Right atrium auricular region (tissue), 2 donors: ENCODE data around the gene TCF25. TPM values are rescaled to one million over a fixed set of nuclear protein-coding genes. Genes with fewer than 3 reads are reported as not detected.
A peak's percentile ranks its signal among the peaks of the same experiment; 100 is the strongest.
"Not testable (repeated sequence)": the region's sequence is repeated elsewhere in the genome, so short reads cannot be mapped to it uniquely, and the experiment has no call there.

Experiments
- DNase-seq: peaks from one replicate; pipeline ENCODE4 v3.0.0-alpha.2; 2019; ENCODE audit warnings: low spot score
- H3K27ac ChIP-seq, 2 donors: fragments of 200-600 bp; sonication (generic); 1 replicate in 1 of 2; 2 replicates in 1 of 2; pipeline ENCODE4 v1.5.1; 2016 to 2019
- H3K27me3 ChIP-seq, 2 donors: fragments of 200-600 bp; sonication (generic); one replicate each; pipeline versions ENCODE4 v1.5.1 to v1.6.0; 2017 to 2019
- H3K36me3 ChIP-seq: fragments of 200-600 bp; sonication (generic); one replicate; pipeline ENCODE4 v1.5.1; 2016
- H3K4me1 ChIP-seq, 2 donors: fragments of 200-600 bp; sonication (generic); one replicate each; pipeline versions ENCODE4 v1.5.1 to v1.6.0; 2017 to 2019
- H3K4me3 ChIP-seq, 2 donors: fragments of 200-600 bp; sonication (generic); 1 replicate in 1 of 2; 2 replicates in 1 of 2; pipeline ENCODE4 v1.5.1; 2017 to 2019; ENCODE audit warnings: mild to moderate bottlenecking in 1 of 2, moderate library complexity in 1 of 2
- H3K9me3 ChIP-seq, 2 donors: fragments of 200-600 bp; sonication (generic); one replicate each; pipeline ENCODE4 v1.5.1; 2019
- total RNA-seq, 2 donors: library from RNA; depleted of rRNA; stranded (reverse); fragments of >200 nt; gene quantifications; one replicate each; pipeline ENCODE4 v1.1.0, GENCODE V29; 2016
- TF ChIP-seq, protein P1 (sequence below), 2 donors: fragments of 200-600 bp; sonication (generic); IDR thresholded peaks; one replicate each; pipeline ENCODE4 v1.5.1; 2019; ENCODE audit warnings: antibody characterized with exemption in 2 of 2

TCF25 gene
- total RNA-seq, 2 donors from 2014 or later = 91.8 to 108 TPM

DNA sequence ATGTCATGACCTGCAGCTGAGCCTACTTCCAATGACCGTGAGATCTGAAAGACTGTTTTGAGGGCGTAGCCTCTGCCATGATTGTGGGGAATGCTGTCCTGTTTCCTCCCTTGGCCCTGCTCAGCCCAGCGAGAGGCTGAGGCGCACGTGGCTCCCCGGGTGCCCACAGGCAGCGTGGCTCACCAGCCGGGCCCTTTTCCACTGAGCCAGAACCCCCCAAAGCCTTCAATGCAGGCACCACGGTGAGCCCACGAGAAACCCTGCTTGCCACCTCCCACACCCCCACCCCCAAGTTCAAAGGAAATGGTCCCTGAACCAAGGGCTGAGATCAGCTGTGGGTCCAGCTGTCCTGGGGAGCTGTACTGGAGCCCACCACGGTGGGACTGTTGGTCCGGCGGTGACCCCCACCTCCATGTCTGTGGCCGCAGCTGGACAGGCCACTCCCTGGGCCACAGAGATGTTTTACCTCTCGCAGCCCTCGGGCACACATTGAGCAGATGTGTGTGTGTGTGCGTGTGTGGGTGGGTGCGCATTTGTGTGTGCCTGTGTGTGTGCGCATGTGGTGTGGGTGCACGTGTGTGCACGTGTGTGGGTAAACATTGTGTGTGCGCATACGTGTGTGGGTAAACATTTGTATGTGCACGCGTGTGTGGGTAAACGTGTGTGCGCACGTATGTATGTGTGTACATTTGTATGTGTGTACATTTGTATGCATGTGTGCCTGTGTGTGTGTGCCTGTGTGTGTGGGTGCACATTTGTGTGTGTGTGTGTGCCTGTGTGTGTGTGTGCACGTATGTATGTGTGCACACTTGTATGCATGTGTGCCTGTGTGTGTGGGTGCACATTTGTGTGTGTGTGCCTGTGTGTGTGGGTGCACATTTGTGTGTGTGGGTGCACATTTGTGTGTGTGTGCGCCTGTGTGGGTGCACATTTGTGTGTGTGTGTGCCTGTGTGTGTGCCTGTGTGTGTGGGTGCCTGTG lies 40.3 kb downstream of the TCF25 start:
- no peaks in the 10 kb centered on the region for H3K9me3 ChIP-seq
- H3K27me3 ChIP-seq = no peaks in the 10 kb centered on the region
- DNase-seq = no peak
- no peak overlapping the region for H3K27ac ChIP-seq
- TF ChIP-seq, protein P1, sequence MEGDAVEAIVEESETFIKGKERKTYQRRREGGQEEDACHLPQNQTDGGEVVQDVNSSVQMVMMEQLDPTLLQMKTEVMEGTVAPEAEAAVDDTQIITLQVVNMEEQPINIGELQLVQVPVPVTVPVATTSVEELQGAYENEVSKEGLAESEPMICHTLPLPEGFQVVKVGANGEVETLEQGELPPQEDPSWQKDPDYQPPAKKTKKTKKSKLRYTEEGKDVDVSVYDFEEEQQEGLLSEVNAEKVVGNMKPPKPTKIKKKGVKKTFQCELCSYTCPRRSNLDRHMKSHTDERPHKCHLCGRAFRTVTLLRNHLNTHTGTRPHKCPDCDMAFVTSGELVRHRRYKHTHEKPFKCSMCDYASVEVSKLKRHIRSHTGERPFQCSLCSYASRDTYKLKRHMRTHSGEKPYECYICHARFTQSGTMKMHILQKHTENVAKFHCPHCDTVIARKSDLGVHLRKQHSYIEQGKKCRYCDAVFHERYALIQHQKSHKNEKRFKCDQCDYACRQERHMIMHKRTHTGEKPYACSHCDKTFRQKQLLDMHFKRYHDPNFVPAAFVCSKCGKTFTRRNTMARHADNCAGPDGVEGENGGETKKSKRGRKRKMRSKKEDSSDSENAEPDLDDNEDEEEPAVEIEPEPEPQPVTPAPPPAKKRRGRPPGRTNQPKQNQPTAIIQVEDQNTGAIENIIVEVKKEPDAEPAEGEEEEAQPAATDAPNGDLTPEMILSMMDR (IDR thresholded peaks at IDR 0.05) = no peak
- H3K4me1 ChIP-seq = peaks cover 0 to 30% of the 10 kb centered on the region in 2 donors
- H3K36me3 ChIP-seq = peaks cover 29% of the 10 kb centered on the region
- no peak overlapping the region for H3K4me3 ChIP-seq

DNA sequence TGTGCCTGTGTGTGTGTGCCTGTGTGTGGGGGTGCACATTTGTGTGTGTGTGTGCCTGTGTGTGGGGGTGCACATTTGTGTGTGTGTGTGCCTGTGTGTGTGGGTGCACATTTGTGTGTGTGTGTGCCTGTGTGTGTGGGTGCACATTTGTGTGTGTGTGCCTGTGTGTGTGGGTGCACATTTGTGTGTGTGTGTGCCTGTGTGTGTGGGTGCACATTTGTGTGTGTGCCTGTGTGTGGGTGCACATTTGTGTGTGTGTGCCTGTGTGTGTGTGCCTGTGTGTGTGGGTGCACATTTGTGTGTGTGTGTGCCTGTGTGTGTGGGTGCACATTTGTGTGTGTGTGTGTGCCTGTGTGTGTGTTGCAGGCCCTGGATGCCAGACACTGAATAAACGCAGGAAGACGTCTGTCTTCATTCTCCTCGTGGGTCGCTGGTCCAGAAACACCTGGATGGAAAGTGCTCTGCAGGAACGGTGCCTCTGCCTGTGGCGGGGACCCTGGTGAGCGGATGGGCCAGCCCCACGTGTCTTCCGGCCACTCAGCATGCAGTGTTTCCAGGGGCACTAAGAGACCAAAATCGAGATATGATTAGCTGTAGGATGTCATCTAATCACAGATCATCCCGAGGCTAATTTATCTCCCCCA lies 41.4 kb downstream of the TCF25 start:
- Histone ChIP-seq H3K36me3 (peaks cover 21% of the 10 kb centered on the region), H3K4me1 (peaks cover 0 to 34% of the 10 kb centered on the region in 2 donors)
- H3K27ac ChIP-seq, H3K4me3 ChIP-seq, H3K27me3 ChIP-seq, H3K9me3 ChIP-seq, DNase-seq: not testable (repeated sequence)

DNA sequence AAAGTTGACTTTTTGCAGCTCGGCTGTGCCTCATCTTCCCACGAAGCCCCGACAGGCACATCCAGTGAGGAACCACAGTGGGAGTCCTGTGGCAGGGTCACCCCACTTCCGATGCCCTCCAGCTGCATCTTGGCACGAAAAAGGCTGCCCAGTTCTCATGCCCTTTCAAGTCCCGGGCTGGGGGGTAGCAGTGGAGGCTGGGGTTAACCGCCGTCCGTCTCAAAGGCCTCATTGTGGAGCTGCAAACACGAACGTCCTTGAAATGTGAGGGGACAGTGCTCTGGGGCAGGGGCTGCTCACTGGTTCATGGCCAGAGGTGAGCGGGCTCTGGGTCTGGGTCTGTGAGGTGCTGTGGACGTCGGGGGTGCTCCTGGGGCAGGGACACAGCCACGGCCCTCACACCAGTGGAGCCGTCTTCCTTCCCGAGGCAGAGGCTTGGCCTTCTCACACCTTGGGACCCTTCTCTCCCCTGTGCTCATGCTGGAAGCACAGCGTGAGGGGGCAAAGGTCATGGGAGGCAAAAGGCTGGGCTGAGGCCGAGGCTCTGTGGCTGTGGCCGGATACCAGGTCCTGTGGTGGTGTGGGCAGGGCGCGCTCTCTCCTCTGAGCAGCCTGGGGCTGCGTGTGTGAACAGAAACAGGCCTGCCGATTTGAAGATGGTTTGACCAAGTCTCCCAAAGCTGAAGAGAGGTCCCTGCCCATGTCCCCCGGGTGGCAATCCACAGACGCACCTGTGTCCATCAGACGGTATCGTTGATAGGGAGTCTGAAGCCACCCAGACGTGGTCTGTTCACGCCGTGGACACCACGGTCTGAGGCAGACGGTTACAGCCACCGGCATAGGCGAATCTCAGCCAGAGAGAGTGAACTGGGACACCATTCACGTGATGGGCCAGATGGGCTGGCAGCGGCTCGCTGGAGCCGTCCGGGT lies 42.2 kb downstream of the TCF25 start:
- Histone ChIP-seq H3K27ac (no peak overlapping the region), H3K27me3 (no peaks in the 10 kb centered on the region), H3K4me1 (peaks cover 0 to 30% of the 10 kb centered on the region in 2 donors), H3K9me3 (no peaks in the 10 kb centered on the region), H3K36me3 (peaks cover 16% of the 10 kb centered on the region), H3K4me3 (no peak overlapping the region)
- no peak for DNase-seq
- TF ChIP-seq, protein P1 (IDR thresholded peaks at IDR 0.05) = no peak

DNA sequence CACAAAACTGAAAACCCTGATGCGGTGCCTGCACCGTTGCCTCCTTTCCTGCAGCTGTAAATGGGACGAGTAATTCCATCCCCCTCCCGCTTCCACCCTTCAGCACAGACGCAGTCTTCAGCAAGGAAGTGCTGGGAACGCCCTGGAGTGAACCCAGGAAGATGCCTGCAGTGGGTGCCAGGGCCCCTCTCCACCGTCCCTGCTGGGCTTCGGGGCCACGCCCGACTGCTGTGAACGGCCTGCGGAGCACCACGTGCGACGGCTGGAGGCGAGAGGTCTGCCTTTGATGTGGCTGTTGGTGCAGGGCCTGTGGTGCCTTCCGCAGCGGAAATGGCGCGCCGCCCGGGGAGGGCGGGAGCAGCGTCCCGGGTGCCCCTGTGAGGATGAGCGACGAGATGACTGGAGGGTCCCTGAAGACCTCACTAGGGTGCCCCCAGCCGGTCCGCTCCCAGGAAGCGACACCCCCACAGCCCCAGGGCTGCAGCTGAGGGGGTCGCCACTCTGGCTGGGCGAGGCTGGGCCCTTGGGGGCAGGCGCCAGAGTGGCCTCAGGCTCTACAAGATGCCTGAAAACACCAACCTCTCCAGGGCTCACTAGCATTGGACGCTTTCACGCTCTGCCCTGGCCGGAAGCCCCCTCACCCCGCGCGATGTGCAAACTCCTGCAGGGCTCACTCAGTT lies 44.5 kb downstream of the TCF25 start:
- peak; percentile 86 for DNase-seq
- Histone ChIP-seq H3K27me3 (no peaks in the 10 kb centered on the region), H3K4me1 (peaks cover 0 to 50% of the 10 kb centered on the region in 2 donors), H3K4me3 (peak overlapping the region; percentile 6 to 46), H3K27ac (peak overlapping the region; percentile 44 to 45), H3K9me3 (no peaks in the 10 kb centered on the region), H3K36me3 (no peaks in the 10 kb centered on the region)
- TF ChIP-seq, protein P1 (IDR thresholded peaks at IDR 0.05) = no peak

DNA sequence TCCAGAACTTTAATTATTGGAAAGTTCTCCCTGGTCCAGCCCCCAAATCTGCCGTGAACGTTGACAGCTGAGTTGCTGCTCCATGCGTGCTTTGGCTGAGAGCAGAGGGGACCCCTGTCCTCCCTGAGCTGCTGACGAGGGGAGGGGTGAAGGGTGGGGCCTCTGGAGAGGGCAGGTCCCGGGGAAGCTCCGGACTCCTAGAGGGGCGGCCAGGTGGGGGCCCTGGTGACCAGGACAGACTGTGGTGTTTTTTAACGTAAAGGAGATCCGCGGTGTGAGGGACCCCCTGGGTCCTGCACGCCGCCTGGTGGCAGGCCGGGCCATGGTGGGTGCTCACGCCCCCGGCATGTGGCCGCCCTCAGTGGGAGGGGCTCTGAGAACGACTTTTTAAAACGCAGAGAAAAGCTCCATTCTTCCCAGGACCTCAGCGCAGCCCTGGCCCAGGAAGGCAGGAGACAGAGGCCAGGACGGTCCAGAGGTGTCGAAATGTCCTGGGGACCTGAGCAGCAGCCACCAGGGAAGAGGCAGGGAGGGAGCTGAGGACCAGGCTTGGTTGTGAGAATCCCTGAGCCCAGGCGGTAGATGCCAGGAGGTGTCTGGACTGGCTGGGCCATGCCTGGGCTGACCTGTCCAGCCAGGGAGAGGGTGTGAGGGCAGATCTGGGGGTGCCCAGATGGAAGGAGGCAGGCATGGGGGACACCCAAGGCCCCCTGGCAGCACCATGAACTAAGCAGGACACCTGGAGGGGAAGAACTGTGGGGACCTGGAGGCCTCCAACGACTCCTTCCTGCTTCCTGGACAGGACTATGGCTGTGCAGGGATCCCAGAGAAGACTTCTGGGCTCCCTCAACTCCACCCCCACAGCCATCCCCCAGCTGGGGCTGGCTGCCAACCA lies 45.3 kb downstream of the TCF25 start, which contains the start of gene MC1R:
Gene MC1R (plus strand): TSS at position 410 of the 895 bp plus-strand sequence. CDS start 397 bp downstream, at position 807.
- peak within 1 kb of the TSS; percentile 6 to 46 for H3K4me3 ChIP-seq
- TF ChIP-seq, protein P1 (IDR thresholded peaks at IDR 0.05) = peak in 1 of 2 donors; percentile 52
- H3K9me3 ChIP-seq = no peaks in the 10 kb centered on the region
- H3K27ac ChIP-seq = peak within 1 kb of the TSS; percentile 44 to 45
- peaks cover 0 to 56% of the 10 kb centered on the region in 2 donors for H3K4me1 ChIP-seq
- DNase-seq = no peak
- H3K36me3 ChIP-seq = no peaks in the 10 kb centered on the region
- H3K27me3 ChIP-seq = peaks cover 0 to 5% of the 10 kb centered on the region in 2 donors
